Ishikawa (cell line): ENCODE data around the gene DTNBP1.
A peak's percentile ranks its signal among the peaks of the same experiment; 100 is the strongest.

Experiments used
- CEBPB ChIP-seq: IDR thresholded peaks from 2 replicates; pipeline ENCODE4 v1.6.1; 2012
- CREB1 ChIP-seq: IDR thresholded peaks from 2 replicates; pipeline ENCODE4 v1.6.1; 2012; ENCODE audit warnings: low read depth
- EGR1 ChIP-seq: IDR thresholded peaks from 2 replicates; pipeline ENCODE4 v1.6.1; 2012
- EP300 ChIP-seq: IDR thresholded peaks from 2 replicates; pipeline ENCODE4 v1.6.1; 2012; ENCODE audit warnings: borderline replicate concordance
- FOXM1 ChIP-seq: IDR thresholded peaks from 2 replicates; pipeline ENCODE4 v1.6.1; 2012; ENCODE audit warnings: low read depth, borderline replicate concordance
- NFIC ChIP-seq: IDR thresholded peaks from 2 replicates; pipeline ENCODE4 v1.6.1; 2012
- RAD21 ChIP-seq: IDR thresholded peaks from 2 replicates; pipeline ENCODE4 v1.6.1; 2012; ENCODE audit warnings: low read depth
- TAF1 ChIP-seq: IDR thresholded peaks from 2 replicates; pipeline ENCODE4 v1.6.1; 2012; ENCODE audit warnings: low read depth, mild to moderate bottlenecking
- TCF12 ChIP-seq: IDR thresholded peaks from 2 replicates; pipeline ENCODE4 v1.6.1; 2012; ENCODE audit warnings: low read depth
- TEAD4 ChIP-seq: IDR thresholded peaks from 2 replicates; pipeline ENCODE4 v1.6.1; 2012
- USF1 ChIP-seq: IDR thresholded peaks from 2 replicates; pipeline ENCODE4 v1.6.1; 2012
- YY1 ChIP-seq: IDR thresholded peaks from 2 replicates; pipeline ENCODE4 v1.6.1; 2012; ENCODE audit warnings: low read depth
- ZBTB7A ChIP-seq: IDR thresholded peaks from 2 replicates; pipeline ENCODE4 v1.6.1; 2012; ENCODE audit warnings: low read depth
- TF ChIP-seq, protein P1 (sequence below): IDR thresholded peaks from 2 replicates; pipeline ENCODE4 v1.6.1; 2012
- TF ChIP-seq, protein P2 (sequence below): IDR thresholded peaks from 2 replicates; pipeline ENCODE4 v1.6.1; 2012; ENCODE audit warnings: low read depth, mild to moderate bottlenecking

DTNBP1 gene

GRCh38 chr6:15705981-15706380 is 43.2 kb upstream of the DTNBP1 start:
- no peak for TF ChIP-seq USF1
- no peak for TF ChIP-seq TAF1
- TF ChIP-seq RAD21: no peak
- no peak for TF ChIP-seq TCF12

DNA sequence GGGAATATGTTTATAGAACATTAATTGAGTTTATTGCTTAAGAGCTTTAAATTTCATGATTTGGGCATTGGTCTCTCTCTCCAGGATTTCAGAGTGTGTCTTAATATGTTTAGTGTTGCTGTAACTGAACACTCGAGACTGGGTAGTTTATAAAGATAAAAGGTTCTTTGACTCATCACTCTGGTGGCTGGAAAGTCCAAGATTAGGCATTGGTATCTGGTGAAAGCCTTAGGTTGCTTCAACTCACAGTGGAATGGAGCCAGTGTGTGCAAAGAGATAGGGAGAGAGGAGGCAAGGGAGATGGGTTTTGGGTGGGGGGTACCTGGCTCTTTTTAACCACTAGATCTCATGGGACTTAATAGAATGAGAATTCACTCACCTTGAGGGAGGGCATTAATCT is 35.6 kb upstream of the DTNBP1 start:
- no peak for TF ChIP-seq TCF12
- no peak for TF ChIP-seq YY1
- TF ChIP-seq CEBPB: no peak
- no peak for TF ChIP-seq USF1
- no peak for TF ChIP-seq TAF1
- TF ChIP-seq ZBTB7A: no peak
- TF ChIP-seq, protein P1, sequence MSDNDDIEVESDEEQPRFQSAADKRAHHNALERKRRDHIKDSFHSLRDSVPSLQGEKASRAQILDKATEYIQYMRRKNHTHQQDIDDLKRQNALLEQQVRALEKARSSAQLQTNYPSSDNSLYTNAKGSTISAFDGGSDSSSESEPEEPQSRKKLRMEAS: no peak
- no peak for TF ChIP-seq EGR1
- TF ChIP-seq TEAD4: no peak
- no peak for TF ChIP-seq RAD21
- TF ChIP-seq NFIC: no peak
- TF ChIP-seq, protein P2, sequence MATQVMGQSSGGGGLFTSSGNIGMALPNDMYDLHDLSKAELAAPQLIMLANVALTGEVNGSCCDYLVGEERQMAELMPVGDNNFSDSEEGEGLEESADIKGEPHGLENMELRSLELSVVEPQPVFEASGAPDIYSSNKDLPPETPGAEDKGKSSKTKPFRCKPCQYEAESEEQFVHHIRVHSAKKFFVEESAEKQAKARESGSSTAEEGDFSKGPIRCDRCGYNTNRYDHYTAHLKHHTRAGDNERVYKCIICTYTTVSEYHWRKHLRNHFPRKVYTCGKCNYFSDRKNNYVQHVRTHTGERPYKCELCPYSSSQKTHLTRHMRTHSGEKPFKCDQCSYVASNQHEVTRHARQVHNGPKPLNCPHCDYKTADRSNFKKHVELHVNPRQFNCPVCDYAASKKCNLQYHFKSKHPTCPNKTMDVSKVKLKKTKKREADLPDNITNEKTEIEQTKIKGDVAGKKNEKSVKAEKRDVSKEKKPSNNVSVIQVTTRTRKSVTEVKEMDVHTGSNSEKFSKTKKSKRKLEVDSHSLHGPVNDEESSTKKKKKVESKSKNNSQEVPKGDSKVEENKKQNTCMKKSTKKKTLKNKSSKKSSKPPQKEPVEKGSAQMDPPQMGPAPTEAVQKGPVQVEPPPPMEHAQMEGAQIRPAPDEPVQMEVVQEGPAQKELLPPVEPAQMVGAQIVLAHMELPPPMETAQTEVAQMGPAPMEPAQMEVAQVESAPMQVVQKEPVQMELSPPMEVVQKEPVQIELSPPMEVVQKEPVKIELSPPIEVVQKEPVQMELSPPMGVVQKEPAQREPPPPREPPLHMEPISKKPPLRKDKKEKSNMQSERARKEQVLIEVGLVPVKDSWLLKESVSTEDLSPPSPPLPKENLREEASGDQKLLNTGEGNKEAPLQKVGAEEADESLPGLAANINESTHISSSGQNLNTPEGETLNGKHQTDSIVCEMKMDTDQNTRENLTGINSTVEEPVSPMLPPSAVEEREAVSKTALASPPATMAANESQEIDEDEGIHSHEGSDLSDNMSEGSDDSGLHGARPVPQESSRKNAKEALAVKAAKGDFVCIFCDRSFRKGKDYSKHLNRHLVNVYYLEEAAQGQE: no peak
- TF ChIP-seq EP300: no peak
- TF ChIP-seq FOXM1: no peak
- TF ChIP-seq CREB1: no peak

DNA sequence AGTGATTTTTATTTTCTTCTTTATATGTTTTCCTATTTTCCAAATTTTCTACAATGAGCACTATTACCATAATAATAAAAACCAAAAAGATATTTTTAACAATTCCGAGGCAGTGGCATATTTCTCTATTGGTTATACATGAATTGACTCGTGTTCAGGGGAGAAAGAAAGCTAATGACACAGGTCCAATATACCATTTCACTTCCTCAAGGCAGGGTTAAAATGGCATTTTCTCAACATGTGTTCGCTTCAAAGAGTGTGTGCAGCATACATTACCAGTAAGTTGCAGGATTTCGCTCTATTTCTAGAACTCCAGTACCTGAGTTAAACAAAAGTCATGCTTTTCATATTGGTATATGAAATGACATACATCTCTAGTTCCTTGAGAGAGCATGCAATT is 35.1 kb upstream of the DTNBP1 start:
- TF ChIP-seq TEAD4 (no peak), CREB1 (no peak), EP300 (no peak), RAD21 (no peak), FOXM1 (no peak), CEBPB (no peak), ZBTB7A (no peak), TCF12 (no peak), NFIC (no peak), TAF1 (no peak), YY1 (no peak), USF1 (no peak), EGR1 (no peak)
- TF ChIP-seq, protein P2: no peak
- TF ChIP-seq, protein P1: no peak

- no peak for TF ChIP-seq CEBPB
- TF ChIP-seq RAD21: peak; percentile 91
- TF ChIP-seq TEAD4: peak; percentile 55
- no peak for TF ChIP-seq TCF12
- TF ChIP-seq, protein P1: peak; percentile 41; the same call in 1 of the 2 replicates
- TF ChIP-seq CREB1: no peak
- TF ChIP-seq USF1: no peak
Measured at GRCh38 chr6:15691250-15691869, 28.5 kb upstream of the DTNBP1 start.

DNA sequence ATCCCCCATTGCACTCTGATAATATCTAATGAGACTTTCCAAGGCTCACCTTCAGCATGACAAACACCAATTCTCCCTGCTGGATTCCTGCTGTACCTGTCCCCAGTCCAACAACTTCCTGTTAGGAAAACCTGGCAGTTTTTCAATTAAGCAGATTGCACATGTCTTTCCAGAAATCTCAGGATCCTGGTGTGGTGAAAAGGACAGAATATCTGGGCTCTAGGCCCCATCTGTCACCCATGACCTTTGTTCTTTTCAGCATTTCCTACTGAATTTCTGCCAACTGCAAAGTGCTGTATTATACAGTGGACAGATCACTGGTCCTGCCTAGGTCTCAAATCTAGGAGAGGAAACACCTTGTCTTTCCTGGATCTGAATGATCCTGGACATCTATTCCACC is 27.7 kb upstream of the DTNBP1 start:
- TF ChIP-seq TCF12 (no peak), TEAD4 (no peak), CREB1 (no peak), YY1 (no peak), RAD21 (no peak), TAF1 (no peak), ZBTB7A (no peak), FOXM1 (no peak), EGR1 (no peak), EP300 (no peak), NFIC (no peak), USF1 (no peak), CEBPB (no peak)
- TF ChIP-seq, protein P2: no peak
- TF ChIP-seq, protein P1: no peak
